ENCODE data around the gene EGFL7.

GRCh38 chr9:136707011-136707410, 44.3 kb downstream of the EGFL7 start:
- no peak for TF ChIP-seq YY1 (IDR thresholded peaks at IDR 0.05; ENCODE audit: insufficient read depth, insufficient read length)
- TF ChIP-seq SUZ12 (IDR thresholded peaks at IDR 0.05; ENCODE audit: extremely low read depth, insufficient read depth, insufficient read length) = no peak
- TF ChIP-seq ZNF274 (IDR thresholded peaks at IDR 0.05; ENCODE audit: low read depth, low read length) = no peak

Data from NT2/D1 (cell line).